Measurements from ENCODE around the gene SMIM21.

Gene SMIM21

DNA sequence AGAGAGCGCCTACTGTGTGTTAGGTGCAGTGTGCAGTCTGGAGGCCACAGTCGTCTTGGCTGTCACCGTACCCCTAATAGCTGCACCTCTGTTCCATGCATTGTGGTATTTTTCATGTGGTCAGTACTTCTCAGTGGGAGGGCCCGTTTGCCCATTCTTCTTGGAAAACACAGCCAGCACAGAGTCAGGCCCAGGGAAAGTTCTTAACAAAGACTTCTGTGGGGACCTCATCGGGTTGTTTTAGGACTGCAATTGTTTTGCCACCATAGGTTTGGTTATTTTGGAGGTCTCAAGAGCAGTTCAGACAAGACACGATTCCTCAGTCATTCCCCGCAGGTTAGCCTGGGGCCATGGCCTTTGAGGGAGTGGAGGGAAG, 62.3 kb downstream of the SMIM21 start:
- no peaks in the 10 kb centered on the region for H3F3A ChIP-seq (ENCODE audit: insufficient read depth, low read length)
- no peaks in the 10 kb centered on the region for H4K20me1 ChIP-seq (ENCODE audit: insufficient read depth, low read length)
- H3K9me3 ChIP-seq (replicated peaks; ENCODE audit: insufficient read depth, low read length) = no peaks in the 10 kb centered on the region
- no peaks in the 10 kb centered on the region for H3K9me2 ChIP-seq (replicated peaks; ENCODE audit: insufficient read depth, low read length)
- TF ChIP-seq, protein P1, sequence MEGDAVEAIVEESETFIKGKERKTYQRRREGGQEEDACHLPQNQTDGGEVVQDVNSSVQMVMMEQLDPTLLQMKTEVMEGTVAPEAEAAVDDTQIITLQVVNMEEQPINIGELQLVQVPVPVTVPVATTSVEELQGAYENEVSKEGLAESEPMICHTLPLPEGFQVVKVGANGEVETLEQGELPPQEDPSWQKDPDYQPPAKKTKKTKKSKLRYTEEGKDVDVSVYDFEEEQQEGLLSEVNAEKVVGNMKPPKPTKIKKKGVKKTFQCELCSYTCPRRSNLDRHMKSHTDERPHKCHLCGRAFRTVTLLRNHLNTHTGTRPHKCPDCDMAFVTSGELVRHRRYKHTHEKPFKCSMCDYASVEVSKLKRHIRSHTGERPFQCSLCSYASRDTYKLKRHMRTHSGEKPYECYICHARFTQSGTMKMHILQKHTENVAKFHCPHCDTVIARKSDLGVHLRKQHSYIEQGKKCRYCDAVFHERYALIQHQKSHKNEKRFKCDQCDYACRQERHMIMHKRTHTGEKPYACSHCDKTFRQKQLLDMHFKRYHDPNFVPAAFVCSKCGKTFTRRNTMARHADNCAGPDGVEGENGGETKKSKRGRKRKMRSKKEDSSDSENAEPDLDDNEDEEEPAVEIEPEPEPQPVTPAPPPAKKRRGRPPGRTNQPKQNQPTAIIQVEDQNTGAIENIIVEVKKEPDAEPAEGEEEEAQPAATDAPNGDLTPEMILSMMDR (IDR thresholded peaks at IDR 0.05; ENCODE audit: low read length) = no peak
- no peak for TF ChIP-seq EZH2 (optimal IDR thresholded peaks at IDR 0.05; ENCODE audit: low read depth, low read length)
- no peak for TF ChIP-seq EZH2phosphoT487 (IDR thresholded peaks at IDR 0.05; ENCODE audit: low read length)
- no peaks in the 10 kb centered on the region for H3K4me1 ChIP-seq (ENCODE audit: low read length)
- no peak overlapping the region for H3K4me3 ChIP-seq (ENCODE audit: low read length)
- H3K9ac ChIP-seq (ENCODE audit: low read length) = no peak overlapping the region
- no peaks in the 10 kb centered on the region for H3K27me3 ChIP-seq (replicated peaks; ENCODE audit: insufficient read depth, low read length)
- no peaks in the 10 kb centered on the region for H3K79me2 ChIP-seq (ENCODE audit: low read length)
- H2AFZ ChIP-seq (ENCODE audit: low read length) = no peak overlapping the region
- no peak overlapping the region for H3K4me2 ChIP-seq (ENCODE audit: low read depth, low read length)
- H3K27ac ChIP-seq (ENCODE audit: low read length) = no peak overlapping the region
- DNase-seq = no peak
- H3K36me3 ChIP-seq (replicated peaks; ENCODE audit: insufficient read depth, low read length) = no peaks in the 10 kb centered on the region

- no peaks in the 10 kb centered on the region for H3K9me2 ChIP-seq (replicated peaks; ENCODE audit: insufficient read depth, low read length)
- no peak overlapping the region for H3K4me2 ChIP-seq (ENCODE audit: low read depth, low read length)
- no peaks in the 10 kb centered on the region for H4K20me1 ChIP-seq (ENCODE audit: insufficient read depth, low read length)
- H3K27ac ChIP-seq (ENCODE audit: low read length) = no peak overlapping the region
- H3K79me2 ChIP-seq (ENCODE audit: low read length) = no peaks in the 10 kb centered on the region
- no peak overlapping the region for H2AFZ ChIP-seq (ENCODE audit: low read length)
- no peaks in the 10 kb centered on the region for H3K36me3 ChIP-seq (replicated peaks; ENCODE audit: insufficient read depth, low read length)
- no peaks in the 10 kb centered on the region for H3F3A ChIP-seq (ENCODE audit: insufficient read depth, low read length)
- H3K4me1 ChIP-seq (ENCODE audit: low read length) = no peaks in the 10 kb centered on the region
- H3K27me3 ChIP-seq (replicated peaks; ENCODE audit: insufficient read depth, low read length) = no peaks in the 10 kb centered on the region
- H3K9ac ChIP-seq (ENCODE audit: low read length) = no peak overlapping the region
- H3K9me3 ChIP-seq (replicated peaks; ENCODE audit: insufficient read depth, low read length) = no peaks in the 10 kb centered on the region
- no peak for DNase-seq
- TF ChIP-seq EZH2phosphoT487 (IDR thresholded peaks at IDR 0.05; ENCODE audit: low read length) (no peak), EZH2 (optimal IDR thresholded peaks at IDR 0.05; ENCODE audit: low read depth, low read length) (no peak)
- TF ChIP-seq, protein P1 (IDR thresholded peaks at IDR 0.05; ENCODE audit: low read length) = no peak
- no peak overlapping the region for H3K4me3 ChIP-seq (ENCODE audit: low read length)
Measured at GRCh38 chr18:75364512-75365253, 62.8 kb downstream of the SMIM21 start.

DNA sequence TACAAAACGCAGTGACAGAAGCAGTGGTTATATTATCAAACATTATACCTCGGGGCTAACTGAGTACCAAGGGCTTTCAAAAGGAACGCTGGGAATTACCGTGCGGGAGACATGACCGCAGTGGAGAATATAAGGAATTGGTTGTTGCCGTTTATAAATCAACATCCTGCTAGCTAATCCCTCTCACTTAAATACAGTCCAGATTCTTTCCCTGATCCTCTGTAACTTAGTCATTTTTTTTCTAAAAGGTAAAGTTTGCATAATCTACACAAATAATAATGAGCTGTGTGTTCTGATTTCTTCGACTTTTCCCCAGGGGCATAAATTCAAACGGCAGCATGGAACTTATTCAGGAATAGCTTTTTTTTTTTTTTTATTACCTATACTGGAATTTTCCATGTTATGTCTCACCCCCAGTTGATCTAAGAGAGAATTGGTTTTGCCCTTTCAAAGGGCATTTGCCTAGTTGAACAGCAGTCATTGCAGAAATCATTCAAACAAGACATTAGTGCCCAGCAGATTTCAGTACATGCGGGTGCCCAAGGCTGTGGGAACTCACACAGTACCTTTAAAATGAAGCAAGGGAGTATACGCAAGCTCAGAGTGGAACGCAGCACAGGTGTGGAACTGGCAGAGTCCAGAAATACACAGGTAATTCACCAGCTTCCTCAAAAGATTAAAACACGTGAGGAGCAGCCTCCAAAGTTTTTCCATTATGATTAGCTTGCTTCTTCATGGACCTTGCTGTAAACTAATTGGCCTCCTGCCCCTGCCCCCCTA, 63.9 kb downstream of the SMIM21 start:
- Histone ChIP-seq H3K27ac (ENCODE audit: low read length) (no peak overlapping the region), H3K9me3 (replicated peaks; ENCODE audit: insufficient read depth, low read length) (no peaks in the 10 kb centered on the region), H3K4me1 (ENCODE audit: low read length) (no peaks in the 10 kb centered on the region), H3F3A (ENCODE audit: insufficient read depth, low read length) (no peaks in the 10 kb centered on the region), H3K27me3 (replicated peaks; ENCODE audit: insufficient read depth, low read length) (no peaks in the 10 kb centered on the region), H3K9me2 (replicated peaks; ENCODE audit: insufficient read depth, low read length) (no peaks in the 10 kb centered on the region), H3K9ac (ENCODE audit: low read length) (no peak overlapping the region), H2AFZ (ENCODE audit: low read length) (no peak overlapping the region), H3K4me2 (ENCODE audit: low read depth, low read length) (no peak overlapping the region), H3K79me2 (ENCODE audit: low read length) (no peaks in the 10 kb centered on the region), H3K36me3 (replicated peaks; ENCODE audit: insufficient read depth, low read length) (no peaks in the 10 kb centered on the region), H3K4me3 (ENCODE audit: low read length) (no peak overlapping the region), H4K20me1 (ENCODE audit: insufficient read depth, low read length) (no peaks in the 10 kb centered on the region)
- DNase-seq = no peak
- TF ChIP-seq EZH2phosphoT487 (IDR thresholded peaks at IDR 0.05; ENCODE audit: low read length) (no peak), EZH2 (optimal IDR thresholded peaks at IDR 0.05; ENCODE audit: low read depth, low read length) (no peak)
